Sigmoid colon (tissue), 7 donors: ENCODE data around the gene GPR75. TPM values are rescaled to one million over a fixed set of nuclear protein-coding genes. Genes with fewer than 3 reads are reported as not detected.
"Not testable (repeated sequence)": the region's sequence is repeated elsewhere in the genome, so short reads cannot be mapped to it uniquely, and the experiment has no call there.

Source experiments
- DNase-seq: peaks from one replicate; pipeline ENCODE4 v3.0.0-alpha.2; 2019
- H3K27ac ChIP-seq, 4 donors: fragments of 200-600 bp; sonication (generic); one replicate each; pipeline ENCODE4 v1.5.1; 2016 to 2019; ENCODE audit warnings: mild to moderate bottlenecking in 1 of 4
- H3K27me3 ChIP-seq, 3 donors: fragments of 200-600 bp; sonication (generic); one replicate each; pipeline ENCODE4 v1.5.1; 2019; ENCODE audit warnings: mild to moderate bottlenecking in 1 of 3
- H3K36me3 ChIP-seq, 4 donors: fragments of 200-600 bp; sonication (generic); one replicate each; pipeline ENCODE4 v1.5.1; 2016 to 2019
- H3K4me1 ChIP-seq, 4 donors: fragments of 200-600 bp; sonication (generic); one replicate each; pipeline ENCODE4 v1.5.1; 2017 to 2019
- H3K4me3 ChIP-seq, 4 donors: fragments of 200-600 bp; sonication (generic); one replicate each; pipeline ENCODE4 v1.5.1; 2017 to 2019; ENCODE audit warnings: mild to moderate bottlenecking in 2 of 4, moderate library complexity in 1 of 4
- H3K9me3 ChIP-seq, 4 donors: fragments of 200-600 bp in 3 of 4; sonication (generic) in 3 of 4; one replicate each; pipeline versions ENCODE4 v1.5.1 to v1.6.1; 2013 to 2019
- CTCF ChIP-seq, 4 experiments: fragments of 450-650 bp in 3 of 4; fragments of 200-600 bp in 1 of 4; IDR thresholded peaks; one replicate each; pipeline ENCODE4 v1.5.1; 2016 to 2019; ENCODE audit warnings: antibody characterized with exemption in 4 of 4, mild to moderate bottlenecking in 3 of 4, moderate library complexity in 2 of 4
- EP300 ChIP-seq, 4 donors: sonication (generic); formaldehyde crosslinking; IDR thresholded peaks; one replicate each; pipeline ENCODE4 v1.6.1; 2017; ENCODE audit warnings: antibody characterized with exemption in 4 of 4
- POLR2A ChIP-seq, 2 donors: fragments of 450-650 bp; IDR thresholded peaks; one replicate each; pipeline ENCODE4 v1.6.1; 2016; ENCODE audit warnings: antibody characterized with exemption in 2 of 2, mild to moderate bottlenecking in 2 of 2, moderate library complexity in 2 of 2
- POLR2AphosphoS5 ChIP-seq, 4 donors: sonication (generic); formaldehyde crosslinking; IDR thresholded peaks; one replicate each; pipeline ENCODE4 v1.6.1; 2017; ENCODE audit warnings: antibody characterized with exemption in 4 of 4
- whole genome bisulfite sequencing, 2 donors: extraction: QIAGEN DNeasy Blood & Tissue Kit; methylation state at CpG; one replicate each; pipeline ENCODE4 v1.1.7; 2013; 5-methylcytosine and 5-hydroxymethylcytosine counted together
- intact Hi-C: fragments of 100-400 bp; cut with DNase I; formaldehyde crosslinking; loops from one replicate; pipeline ENCODE4 v1.15.1; 2023
- polyA plus RNA-seq, 3 donors: library from polyadenylated mRNA; stranded (reverse); fragments of 200-250 nt; gene quantifications; one replicate each; pipeline ENCODE4 v1.2.3, GENCODE V29; 2013
- total RNA-seq, 4 donors: library from RNA; depleted of rRNA; stranded (reverse); fragments of >200 nt; gene quantifications; one replicate each; pipeline ENCODE4 v1.1.0, GENCODE V29; 2016
- donor health status: healthy with polysubstance abuse.
- donor health status: Bipolar disorder and iron deficiency.
- donor health status: healthy.

The GPR75 gene
- total and polyA plus RNA-seq, 7 donors: 1.3 to 6.4 (median 2.2) TPM; not detected in 2

GRCh38 chr2:53826030-53826410, 33.7 kb downstream of the GPR75 start:
- peaks cover 0 to 5% (median 0%) of the 10 kb centered on the region in 4 donors for H3K9me3 ChIP-seq
- peaks cover 0 to under 1% (median 0%) of the 10 kb centered on the region in 4 donors for H3K36me3 ChIP-seq
- no peak overlapping the region for H3K4me3 ChIP-seq
- intact Hi-C loops: no loop called here
- H3K4me1 ChIP-seq: no peaks in the 10 kb centered on the region
- peak overlapping the region in 2 of 4 donors; percentile 12 to 55 for H3K27ac ChIP-seq
- DNase-seq: no peak
- TF ChIP-seq POLR2A (IDR thresholded peaks at IDR 0.05): no peak
- no peak for TF ChIP-seq EP300 (IDR thresholded peaks at IDR 0.05)
- no peak for TF ChIP-seq POLR2AphosphoS5 (IDR thresholded peaks at IDR 0.05)
- no peak for TF ChIP-seq CTCF (IDR thresholded peaks at IDR 0.05)
- H3K27me3 ChIP-seq: no peaks in the 10 kb centered on the region
- 81 to 91% methylated on average over 1 of the region's 1 CpG for WGBS, 2 donors

- H3K4me1 ChIP-seq, intact Hi-C loops, H3K4me3 ChIP-seq, H3K27me3 ChIP-seq, DNase-seq, H3K27ac ChIP-seq, H3K9me3 ChIP-seq: not testable (repeated sequence)
- WGBS, 2 donors: 85 to 92% methylated on average over 9 of the region's 9 CpGs
- H3K36me3 ChIP-seq: peaks cover 0 to 13% (median 3%) of the 10 kb centered on the region in 4 donors
Measured at GRCh38 chr2:53823639-53824038, 36.1 kb downstream of the GPR75 start.

- Histone ChIP-seq H3K9me3 (no peaks in the 10 kb centered on the region), H3K36me3 (peaks cover 0 to 30% (median 3%) of the 10 kb centered on the region in 4 donors), H3K27me3 (no peaks in the 10 kb centered on the region), H3K4me1 (no peaks in the 10 kb centered on the region), H3K27ac (no peak overlapping the region), H3K4me3 (no peak overlapping the region)
- no peak for TF ChIP-seq POLR2A (IDR thresholded peaks at IDR 0.05)
- no peak for TF ChIP-seq CTCF (IDR thresholded peaks at IDR 0.05)
- TF ChIP-seq POLR2AphosphoS5 (IDR thresholded peaks at IDR 0.05): no peak
- 84 to 86% methylated on average over 6 of the region's 6 CpGs for WGBS, 2 donors
- intact Hi-C loops: no loop called here
- no peak for DNase-seq
Measured at GRCh38 chr2:53821810-53822209, 38.0 kb downstream of the GPR75 start.

- no peaks in the 10 kb centered on the region for H3K9me3 ChIP-seq
- H3K27ac ChIP-seq: no peak overlapping the region
- intact Hi-C loops: no loop called here
- WGBS, 2 donors: 74 to 90% methylated on average over 4 of the region's 4 CpGs
- peaks cover 0 to 41% (median 10%) of the 10 kb centered on the region in 4 donors for H3K36me3 ChIP-seq
- DNase-seq: no peak
- H3K4me3 ChIP-seq: no peak overlapping the region
- TF ChIP-seq POLR2A (IDR thresholded peaks at IDR 0.05) (no peak), EP300 (IDR thresholded peaks at IDR 0.05) (no peak), POLR2AphosphoS5 (IDR thresholded peaks at IDR 0.05) (no peak), CTCF (IDR thresholded peaks at IDR 0.05) (no peak)
- no peaks in the 10 kb centered on the region for H3K27me3 ChIP-seq
- H3K4me1 ChIP-seq: no peaks in the 10 kb centered on the region
Measured at GRCh38 chr2:53820711-53821110, 39.1 kb downstream of the GPR75 start.

- no peaks in the 10 kb centered on the region for H3K4me1 ChIP-seq
- TF ChIP-seq CTCF (IDR thresholded peaks at IDR 0.05) (no peak), POLR2AphosphoS5 (IDR thresholded peaks at IDR 0.05) (no peak), POLR2A (IDR thresholded peaks at IDR 0.05) (no peak), EP300 (IDR thresholded peaks at IDR 0.05) (no peak)
- no peaks in the 10 kb centered on the region for H3K9me3 ChIP-seq
- H3K4me3 ChIP-seq: no peak overlapping the region
- H3K27ac ChIP-seq: no peak overlapping the region
- peaks cover 0 to 48% (median 12%) of the 10 kb centered on the region in 4 donors for H3K36me3 ChIP-seq
- no peaks in the 10 kb centered on the region for H3K27me3 ChIP-seq
- WGBS, 2 donors: 31 to 76% methylated on average over 9 of the region's 9 CpGs
- intact Hi-C loops: no loop called here
- no peak for DNase-seq
Measured at GRCh38 chr2:53820048-53820447, 39.7 kb downstream of the GPR75 start.
